GM21447 (cell line): ENCODE data around the gene GIPC2.
"Not testable (repeated sequence)": the region's sequence is repeated elsewhere in the genome, so short reads cannot be mapped to it uniquely, and the experiment has no call there.

Experiments used
- ATAC-seq: cut with Tn5 transposase; IDR thresholded peaks from one replicate; pipeline ENCODE4 v1.9.1; 2021; ENCODE audit not compliant: unreplicated experiment

Gene GIPC2

DNA sequence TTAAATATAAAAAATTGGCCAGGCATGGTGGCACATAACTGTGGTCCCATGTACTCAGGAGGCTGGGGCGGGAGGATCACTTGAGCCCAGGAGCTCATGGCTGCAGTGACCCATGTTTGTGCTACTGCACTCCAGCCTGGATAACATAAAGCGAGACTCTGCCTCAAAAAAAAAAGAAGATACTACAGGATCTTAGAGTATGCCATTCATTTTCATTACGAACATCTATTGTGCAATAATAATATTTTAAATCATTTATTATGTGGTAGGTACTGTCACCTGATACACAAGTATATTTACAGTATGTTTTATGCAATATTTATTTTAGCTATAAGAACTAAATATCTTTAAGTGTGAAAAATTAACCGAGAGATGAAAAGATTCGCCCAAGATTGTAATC is 9.3 kb upstream of the GIPC2 start:
- no peak for ATAC-seq

DNA sequence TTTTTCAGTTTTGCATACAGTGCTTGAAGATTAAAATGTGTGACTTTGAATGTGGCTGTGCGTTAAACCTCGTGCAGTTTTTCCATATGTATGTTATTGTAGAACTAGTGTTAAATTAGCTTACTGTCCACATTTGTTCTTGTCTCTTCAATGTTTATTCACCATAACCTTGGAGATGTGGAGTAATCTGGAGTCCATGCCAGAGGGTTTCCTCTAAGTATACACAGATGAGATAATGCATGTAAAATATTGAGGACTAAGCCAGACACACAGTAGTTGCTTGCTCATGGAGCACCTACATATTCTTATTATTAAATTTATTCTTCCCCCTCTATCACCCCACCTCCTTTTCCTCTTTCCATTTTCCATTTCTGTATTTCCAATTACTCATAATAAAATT is 7.7 kb upstream of the GIPC2 start:
- no peak for ATAC-seq

DNA sequence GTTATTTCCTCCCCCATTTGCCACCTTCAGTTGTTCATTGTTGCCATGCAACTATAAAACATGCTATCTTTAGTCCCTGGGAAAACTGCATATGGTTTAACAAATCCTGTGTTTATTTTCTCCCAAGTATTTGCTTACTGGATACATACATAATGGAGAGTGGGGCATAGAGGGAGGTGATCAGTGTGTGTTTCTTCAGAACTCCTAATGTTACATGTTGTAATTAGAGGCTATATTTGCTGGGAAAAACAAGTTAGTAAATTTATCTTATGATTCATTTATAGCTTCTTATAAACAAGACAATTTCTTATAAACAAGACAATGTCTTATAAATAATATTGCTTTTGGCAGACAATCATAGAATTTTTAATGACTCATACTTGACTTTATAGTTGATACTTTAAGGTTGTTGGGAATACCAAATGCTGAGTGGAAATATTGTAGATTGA is 7.3 kb upstream of the GIPC2 start:
- no peak for ATAC-seq

DNA sequence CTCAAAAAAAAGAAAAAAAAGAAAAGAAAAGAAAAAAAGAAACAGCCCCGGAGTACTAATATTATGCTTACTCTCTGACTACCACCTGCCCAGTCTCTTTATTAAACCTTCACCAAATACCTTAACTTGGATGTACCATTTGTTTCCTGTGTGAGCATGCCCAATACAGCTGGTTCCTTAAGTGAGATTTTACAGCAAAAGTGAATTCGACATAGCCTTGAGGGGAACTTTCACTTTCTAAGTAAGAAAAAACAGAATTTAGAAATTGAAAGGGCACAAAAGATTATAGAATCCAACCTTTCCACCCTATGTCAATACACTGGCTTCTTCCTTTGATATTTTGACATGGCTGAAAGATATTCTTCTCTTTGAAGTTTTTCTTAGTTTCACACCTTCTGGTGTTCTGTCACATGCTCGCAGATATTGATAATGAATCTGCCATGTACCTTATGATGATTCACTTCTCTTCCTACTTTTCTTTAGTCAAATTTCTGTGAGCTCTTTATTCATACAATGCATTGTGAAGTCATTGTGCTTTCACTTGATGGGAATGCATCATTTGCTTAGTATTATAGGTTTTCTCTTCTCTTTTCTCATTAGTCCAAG is 5.2 kb upstream of the GIPC2 start:
- ATAC-seq, result no peak

DNA sequence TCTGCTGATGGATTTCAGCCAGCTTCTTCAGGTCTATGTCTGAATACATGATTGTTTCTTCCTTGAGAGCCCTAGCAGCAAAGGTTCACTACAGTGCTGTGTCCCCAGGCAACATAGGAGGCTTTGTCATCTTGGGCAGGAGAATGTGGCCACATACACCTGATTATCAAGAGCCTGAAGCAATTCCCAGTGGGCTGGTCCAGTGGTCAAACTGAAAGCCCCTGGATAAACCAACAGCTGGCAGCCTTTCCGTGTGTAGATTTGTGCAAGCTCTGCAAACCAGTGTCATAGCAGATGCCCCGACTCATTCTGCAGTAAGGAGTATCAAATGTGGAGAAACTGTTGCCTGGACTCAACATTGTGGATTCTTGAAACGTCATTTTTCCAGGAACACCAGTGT is 2.3 kb upstream of the GIPC2 start:
- no peak for ATAC-seq

DNA sequence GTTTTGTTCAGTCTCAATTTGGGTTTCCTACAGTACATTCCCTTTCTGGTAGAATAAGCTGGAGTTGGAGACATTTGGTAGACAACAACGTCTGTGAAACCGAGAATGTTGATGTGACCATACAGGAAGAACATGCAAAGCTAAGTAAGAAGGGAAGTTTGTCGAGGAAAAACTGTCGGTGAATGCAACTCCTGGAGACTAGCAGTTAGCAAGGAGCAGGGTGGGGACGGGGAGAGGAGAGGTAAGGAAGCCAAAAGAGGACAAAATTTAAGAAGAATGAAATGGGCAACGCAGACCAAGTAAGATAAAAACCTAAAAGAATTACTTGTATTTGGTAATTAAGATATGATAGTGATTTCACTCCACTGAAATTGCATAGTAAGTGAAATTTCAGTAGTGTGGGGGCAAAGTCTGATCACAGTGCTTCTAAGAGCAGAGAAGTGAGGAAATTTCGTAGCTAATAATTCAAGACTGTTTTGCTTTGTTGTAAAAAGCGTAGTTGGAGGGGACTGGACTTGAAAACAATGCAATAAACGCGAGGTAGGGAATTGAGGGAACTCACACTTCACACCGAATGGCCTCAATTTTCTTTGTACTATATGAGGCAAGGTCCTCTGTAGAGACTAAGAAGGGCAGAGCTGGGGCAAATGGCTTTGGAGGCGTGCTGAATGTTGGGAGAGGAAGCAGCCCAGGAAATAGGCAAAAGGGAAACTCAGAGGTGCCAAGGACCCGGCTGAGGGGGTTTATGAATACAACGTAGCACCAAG is 787 bp upstream of the GIPC2 start:
- no peak for ATAC-seq

DNA sequence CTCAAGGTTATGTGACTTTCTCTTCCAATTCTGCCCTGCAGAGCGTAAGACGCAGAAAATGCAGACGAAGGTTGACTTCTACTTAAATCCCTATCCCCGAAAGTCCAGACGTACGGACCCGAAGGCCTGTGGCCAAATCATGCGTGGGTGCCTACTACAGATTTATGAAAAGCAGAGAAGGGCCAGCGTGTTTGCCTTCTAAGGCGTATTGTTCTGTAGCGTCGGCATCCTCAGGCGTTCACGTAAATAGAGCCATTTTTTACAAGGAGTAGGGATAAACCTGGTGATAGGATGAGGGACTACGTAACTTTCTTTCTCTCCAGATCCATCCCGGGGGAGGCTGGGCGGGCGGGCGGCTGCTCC is 222 bp upstream of the GIPC2 start:
- no peak for ATAC-seq

DNA sequence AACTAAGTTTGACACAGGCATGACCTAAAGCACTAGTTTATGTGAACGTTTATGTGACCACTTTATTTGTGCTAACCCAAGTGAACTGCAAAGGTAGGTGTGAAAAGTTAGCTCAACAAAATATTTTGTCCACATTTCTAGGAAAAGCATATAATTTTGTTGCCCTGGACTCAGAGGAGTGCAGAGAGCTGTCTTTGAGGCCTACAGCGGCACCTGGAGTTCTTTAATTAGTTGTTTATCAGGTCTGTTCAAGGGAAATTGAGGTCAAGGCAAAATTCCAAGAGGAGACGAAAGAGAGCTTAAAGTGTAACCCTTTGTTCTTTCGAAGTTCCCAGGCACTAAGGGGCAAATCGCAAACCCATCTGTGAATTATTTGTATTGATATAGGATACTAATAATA is 1.3 kb downstream of the GIPC2 start:
- ATAC-seq, result no peak

DNA sequence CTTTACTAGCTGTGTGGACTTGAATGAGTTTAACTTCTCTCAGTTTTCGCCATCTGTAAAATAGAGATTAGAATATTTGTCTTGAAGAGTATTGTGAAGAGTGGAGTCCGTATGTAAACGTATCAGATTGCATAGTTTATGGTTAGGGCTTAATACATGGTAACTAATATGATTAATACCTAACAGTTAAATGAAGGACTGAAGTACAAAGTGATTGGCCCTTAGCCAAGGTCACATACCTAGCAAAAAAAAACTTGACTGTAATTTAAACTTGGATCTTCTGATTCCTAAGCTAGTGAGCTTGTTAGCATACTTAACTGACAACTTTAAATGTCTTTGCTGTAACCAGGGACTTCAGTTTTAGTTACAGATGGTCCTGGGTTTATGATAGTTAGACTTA is 1.9 kb downstream of the GIPC2 start:
- no peak for ATAC-seq

DNA sequence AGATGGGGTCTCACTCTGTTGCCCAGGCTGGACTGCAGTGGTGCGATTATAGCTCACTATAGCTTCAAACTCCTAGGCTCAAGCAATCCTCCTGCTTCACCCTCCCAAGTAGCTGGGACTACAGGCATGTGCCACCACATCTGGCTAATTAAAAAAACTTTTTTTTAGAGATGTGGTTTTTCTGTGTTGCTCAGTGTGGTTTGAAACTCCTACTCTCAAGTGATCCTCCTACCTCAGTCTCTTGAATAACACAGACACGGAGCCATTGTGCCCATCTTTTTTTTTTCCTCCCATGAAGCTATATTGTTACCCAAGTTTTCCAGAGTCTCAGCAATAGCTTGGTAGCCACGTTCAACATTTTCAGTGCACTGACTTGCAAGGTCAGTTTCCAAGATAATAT is 2.7 kb downstream of the GIPC2 start:
- ATAC-seq, result no peak

DNA sequence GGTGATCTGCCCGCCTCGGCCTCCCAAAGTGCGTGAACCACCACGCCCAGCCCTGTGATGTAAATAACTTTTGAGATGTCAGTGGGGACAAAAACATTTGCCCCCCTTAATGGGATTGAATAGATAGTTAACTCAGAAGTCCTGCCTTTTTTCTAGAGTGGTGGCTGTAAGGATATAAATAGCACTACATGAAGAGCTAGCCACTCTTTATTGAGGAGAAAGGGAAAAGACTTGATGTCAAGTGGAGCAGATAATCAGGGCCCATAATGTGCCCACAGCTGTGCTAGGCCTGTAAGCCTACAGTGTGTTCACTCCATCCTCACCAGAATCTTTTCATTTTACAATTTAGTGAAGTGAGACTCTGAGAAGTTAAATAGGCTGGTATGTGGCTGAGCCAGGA is 3.6 kb downstream of the GIPC2 start:
- ATAC-seq, result no peak

DNA sequence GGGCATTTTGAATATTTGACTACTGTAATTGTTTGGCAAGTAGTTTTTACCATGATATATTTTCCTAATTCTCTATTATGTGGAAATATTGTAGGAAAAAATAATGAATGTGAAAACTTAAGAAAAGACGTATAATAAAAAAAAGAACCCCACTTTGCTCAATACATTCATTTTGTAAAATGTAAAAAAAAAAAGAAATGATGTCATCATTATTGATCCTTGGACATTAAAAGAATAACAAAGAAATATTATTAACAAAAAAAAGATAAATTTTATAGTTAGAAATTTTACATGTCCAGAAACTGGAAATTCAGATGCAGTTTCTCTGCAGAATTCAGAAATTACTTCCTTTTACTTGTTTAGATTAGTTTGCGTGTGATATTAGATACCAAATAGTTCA is 5.2 kb downstream of the GIPC2 start:
- ATAC-seq, result no peak

DNA sequence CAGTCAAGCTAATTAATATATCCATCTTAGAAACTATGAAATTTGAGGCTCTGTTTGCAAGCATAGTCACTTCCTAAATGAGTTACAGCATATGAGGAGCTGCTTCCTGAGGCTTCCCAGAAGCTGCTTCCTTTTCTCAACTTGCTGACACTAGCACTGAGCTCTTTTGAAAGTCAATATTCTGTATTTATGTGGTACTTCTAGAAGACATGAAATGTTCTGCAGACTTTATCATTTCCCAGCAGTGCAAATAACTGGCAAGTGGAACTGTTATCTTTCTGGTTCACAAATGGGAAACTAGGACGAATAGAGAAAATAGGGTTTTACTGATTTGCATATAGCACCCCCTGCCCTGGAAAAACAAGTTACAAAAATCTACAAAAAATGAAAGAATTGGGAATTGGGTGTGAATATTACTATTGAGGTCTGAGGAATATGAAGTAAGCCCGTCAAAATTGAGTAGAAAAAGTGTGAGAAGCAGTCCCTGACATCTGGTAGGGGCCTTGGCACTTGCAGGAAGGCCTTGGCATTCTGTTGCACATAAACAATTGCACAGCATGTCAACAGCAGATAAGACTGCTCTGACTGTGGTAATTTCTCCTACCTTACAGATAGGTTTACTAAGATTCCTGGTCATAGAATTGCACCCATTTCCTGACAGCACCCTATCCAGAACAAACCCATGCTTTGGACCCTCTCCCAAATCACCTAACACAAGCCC is 7.1 kb downstream of the GIPC2 start:
- ATAC-seq, result no peak

DNA sequence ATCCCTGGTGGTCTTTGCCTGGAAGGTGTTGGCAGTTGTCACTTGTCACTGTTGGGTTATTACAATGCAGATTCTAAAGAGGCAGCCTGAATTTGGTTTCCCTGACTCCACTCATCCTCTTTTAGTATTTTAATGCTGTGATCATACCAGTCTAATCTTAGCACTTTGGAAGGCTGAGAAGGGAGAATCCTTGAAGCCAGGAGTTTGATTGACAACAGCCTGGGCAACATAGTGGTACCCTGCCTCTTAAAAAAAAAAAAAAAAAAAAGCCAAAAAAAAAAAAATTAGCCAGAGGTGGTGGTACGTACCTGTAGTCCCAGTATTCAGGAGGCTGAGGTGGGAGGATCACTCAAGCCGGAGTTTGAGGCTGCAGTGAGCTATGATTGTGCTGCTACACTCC is 7.7 kb downstream of the GIPC2 start:
- no peak for ATAC-seq

DNA sequence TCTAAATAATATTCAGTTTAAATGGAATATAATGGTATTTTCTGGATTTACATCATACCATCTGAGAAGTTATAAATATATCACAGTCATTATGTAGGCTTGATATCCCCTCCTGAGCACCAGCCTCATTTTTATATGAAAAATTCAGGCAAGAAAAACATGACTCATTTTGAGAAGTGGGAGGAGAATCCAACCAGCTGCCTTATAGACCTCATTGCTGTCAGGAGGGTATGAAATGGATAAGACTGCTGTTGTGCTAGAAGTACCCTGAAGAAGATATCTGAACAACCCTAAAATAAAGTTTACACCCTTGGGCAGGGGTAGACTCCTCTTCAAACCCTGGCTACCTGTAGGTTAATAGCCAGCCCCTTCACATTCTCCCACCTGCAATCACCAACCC is 8.8 kb downstream of the GIPC2 start:
- ATAC-seq, result no peak

DNA sequence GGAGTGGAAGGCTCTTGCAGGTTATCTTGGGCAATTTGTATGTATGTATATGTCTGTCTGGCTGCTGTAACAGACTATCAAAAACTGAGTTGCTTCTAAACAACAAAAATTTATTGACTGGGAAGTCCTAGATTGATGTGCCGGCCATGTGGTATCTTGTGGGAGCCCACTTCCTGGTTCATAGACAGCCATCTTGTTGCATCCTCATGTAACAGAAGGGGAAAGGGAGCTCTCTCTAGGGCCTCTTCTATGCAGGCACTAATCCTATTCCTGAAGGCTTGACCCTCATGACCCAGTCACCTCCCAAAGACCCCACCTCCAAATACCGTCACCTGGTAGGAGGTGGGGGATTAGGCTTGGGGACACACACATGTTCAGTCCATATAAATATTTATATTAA is 9.2 kb downstream of the GIPC2 start:
- ATAC-seq, result no peak

DNA sequence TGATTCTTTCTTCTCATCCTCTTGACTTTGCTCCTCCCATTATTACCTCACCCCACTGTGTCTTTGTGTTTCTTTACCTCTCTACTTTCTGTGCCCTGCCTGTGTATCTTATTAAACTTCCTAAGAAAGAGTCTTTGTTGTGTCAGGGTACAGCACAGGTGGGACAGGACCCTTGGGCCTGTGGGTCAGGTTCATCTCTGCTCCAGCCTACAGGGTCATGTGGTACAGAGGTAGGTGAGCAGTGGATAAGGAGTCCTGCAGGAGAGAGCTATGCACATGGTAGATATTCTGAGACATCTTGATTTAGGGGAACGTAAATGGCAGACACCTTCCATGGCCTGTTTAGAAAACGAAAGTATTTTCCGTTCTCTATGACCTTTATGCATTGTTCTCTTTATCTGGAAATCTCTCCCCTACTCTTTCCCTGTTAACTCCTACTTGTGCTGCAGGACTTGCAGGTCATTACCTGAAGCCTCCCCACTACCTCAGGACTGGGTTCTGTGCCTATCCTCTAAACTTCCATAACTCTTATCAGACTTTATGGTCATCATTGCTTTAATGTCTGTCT is 9.9 kb downstream of the GIPC2 start:
- ATAC-seq, result no peak

DNA sequence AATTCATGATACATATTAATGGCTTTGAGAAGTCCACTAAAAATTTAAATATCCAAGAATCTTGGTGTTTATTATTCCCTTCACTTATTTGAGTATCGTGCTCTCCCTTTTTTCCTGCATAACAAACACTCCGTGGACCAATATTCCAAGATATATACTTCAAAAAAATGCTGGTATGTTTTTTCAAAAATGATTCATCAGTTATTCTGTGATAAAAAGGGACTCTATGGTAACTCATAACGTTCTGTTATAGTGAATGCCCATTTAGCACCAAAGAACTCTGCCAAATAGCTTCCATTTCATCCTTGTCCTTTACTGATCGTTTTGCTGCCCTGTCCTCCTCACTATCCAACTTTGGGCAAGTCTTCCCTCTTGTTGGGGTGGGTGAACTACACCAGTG is 12.9 kb downstream of the GIPC2 start:
- ATAC-seq, result no peak

DNA sequence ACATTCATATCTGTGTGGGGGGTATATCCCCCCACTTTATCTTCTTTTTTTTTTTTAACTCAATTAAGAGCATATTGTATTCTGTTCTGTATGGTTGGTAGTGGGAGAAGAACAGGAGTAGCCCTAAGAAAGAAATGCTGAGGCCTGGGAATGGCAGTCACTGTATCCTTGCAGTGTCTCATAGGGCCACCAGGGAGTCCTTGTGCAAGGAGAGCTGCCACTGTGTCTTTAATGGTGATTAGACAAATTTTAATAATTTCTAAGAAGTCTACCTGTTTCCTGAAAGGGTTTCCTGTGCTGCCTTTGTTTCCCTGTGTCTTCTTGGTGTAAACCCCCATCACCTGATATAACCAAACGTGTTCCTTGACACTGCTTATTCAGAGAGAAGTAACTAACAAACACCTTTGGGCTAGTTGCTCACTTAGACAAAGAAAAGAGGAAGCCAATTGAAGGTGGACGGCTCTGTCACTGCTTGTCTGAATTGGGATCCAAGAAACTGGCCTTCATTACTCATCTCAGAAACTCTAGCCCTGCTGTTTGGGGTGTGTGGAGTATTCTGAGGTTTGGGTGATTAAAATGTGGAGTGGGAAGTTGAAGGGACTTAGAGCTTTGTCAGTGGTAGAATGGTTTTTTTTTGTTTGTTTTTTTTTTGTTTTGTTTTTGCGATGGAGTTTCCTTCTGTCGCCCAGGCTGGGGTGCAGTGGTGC is 15.2 kb downstream of the GIPC2 start:
- peak; percentile 88 for ATAC-seq

DNA sequence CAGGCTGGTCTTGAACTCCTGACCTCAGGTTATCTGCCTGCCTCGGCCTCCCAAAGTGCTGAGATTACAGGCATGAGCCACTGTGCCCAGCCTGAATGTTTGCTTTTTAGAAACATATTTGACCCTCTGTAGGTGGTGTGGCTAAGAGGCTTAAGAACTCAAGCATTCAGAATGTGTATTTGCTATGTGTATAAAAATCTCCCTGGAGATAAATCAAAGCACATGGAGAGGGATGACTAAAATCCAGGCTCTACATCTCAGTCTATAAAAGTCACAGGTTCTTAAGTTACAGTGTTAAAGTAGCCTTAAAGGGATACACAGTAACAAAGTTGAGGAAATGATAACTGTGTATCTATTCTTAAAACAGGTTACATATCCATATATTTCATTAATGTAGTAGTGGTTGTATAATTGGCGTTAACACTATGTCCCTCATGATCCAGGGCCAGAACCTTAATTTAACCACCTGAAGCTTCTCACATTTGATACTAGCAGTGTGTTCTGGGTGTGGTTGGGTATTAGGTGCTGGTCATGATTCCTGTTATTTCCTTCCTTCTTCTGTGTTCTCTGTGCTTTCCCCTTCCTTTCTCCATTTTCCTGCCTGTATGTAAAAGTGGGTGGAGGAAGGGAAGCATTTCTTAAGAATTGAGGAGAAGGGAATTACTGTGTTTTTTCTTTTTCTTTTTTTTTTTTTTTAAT is 16.2 kb downstream of the GIPC2 start:
- no peak for ATAC-seq

DNA sequence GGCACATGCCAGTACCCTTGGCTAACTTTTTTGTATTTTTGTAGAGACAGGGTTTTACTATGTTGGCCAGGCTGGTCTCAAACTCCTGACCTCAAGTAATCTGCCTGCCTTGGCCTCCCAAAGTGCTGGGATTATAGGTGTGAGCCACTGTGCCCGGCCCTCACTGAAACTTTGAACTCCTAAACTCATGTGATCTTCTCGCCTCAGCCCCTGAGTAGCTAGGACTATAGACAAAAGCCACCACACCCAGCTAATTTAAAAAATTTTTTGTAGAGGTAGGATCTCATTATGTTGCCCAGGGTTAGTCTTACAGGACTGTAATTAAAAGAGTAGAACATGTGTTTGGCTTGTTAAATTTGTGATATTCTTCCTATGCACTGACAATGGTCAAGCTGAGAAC is 19.1 kb downstream of the GIPC2 start:
- not testable (repeated sequence) for ATAC-seq
